Measurements from ENCODE around the gene FGR.

GRCh38 chr1:27623327-27624212 lies 11.4 kb downstream of the FGR start:
- TF ChIP-seq, protein P1, sequence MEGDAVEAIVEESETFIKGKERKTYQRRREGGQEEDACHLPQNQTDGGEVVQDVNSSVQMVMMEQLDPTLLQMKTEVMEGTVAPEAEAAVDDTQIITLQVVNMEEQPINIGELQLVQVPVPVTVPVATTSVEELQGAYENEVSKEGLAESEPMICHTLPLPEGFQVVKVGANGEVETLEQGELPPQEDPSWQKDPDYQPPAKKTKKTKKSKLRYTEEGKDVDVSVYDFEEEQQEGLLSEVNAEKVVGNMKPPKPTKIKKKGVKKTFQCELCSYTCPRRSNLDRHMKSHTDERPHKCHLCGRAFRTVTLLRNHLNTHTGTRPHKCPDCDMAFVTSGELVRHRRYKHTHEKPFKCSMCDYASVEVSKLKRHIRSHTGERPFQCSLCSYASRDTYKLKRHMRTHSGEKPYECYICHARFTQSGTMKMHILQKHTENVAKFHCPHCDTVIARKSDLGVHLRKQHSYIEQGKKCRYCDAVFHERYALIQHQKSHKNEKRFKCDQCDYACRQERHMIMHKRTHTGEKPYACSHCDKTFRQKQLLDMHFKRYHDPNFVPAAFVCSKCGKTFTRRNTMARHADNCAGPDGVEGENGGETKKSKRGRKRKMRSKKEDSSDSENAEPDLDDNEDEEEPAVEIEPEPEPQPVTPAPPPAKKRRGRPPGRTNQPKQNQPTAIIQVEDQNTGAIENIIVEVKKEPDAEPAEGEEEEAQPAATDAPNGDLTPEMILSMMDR (conservative IDR thresholded peaks at IDR 0.05): no peak
- no peak for TF ChIP-seq EZH2 (IDR thresholded peaks at IDR 0.05; ENCODE audit: low read depth)

All from PC-9 (cell line).